Cardiac muscle cell (in vitro differentiated cells and primary cell): ENCODE data around the gene SLC39A7. TPM values are rescaled to one million over a fixed set of nuclear protein-coding genes. Genes with fewer than 3 reads are reported as not detected.

Source experiments
- DNase-seq, 2 donors: peaks; one replicate each; pipeline versions ENCODE4 v3.0.0 to v3.0.0-alpha.2; 2010 to 2017; ENCODE audit warnings: low read depth in 1 of 2, low spot score in 1 of 2
- H3K27ac ChIP-seq: fragments of 200-600 bp; sonication (generic); 2 replicates; pipeline ENCODE4 v1.5.1; 2016
- H3K27me3 ChIP-seq: fragments of 200-600 bp; sonication (generic); 2 replicates; pipeline ENCODE4 v1.6.0; 2016; ENCODE audit warnings: control low read depth
- H3K36me3 ChIP-seq: fragments of 200-600 bp; sonication (generic); 2 replicates; pipeline ENCODE4 v1.5.1; 2016; ENCODE audit warnings: control low read depth
- H3K4me1 ChIP-seq: fragments of 200-600 bp; sonication (generic); 2 replicates; pipeline ENCODE4 v1.8.1; 2017; ENCODE audit warnings: low read depth, mild to moderate bottlenecking, mixed run types
- H3K4me3 ChIP-seq: fragments of 200-600 bp; sonication (generic); 2 replicates; pipeline ENCODE4 v1.5.1; 2016; ENCODE audit warnings: mild to moderate bottlenecking
- H3K9me3 ChIP-seq: fragments of 200-600 bp; sonication (generic); 2 replicates; pipeline ENCODE4 v1.5.1; 2017; ENCODE audit warnings: low read depth, mild to moderate bottlenecking, control low read depth
- polyA plus RNA-seq: library from polyadenylated mRNA; unstranded; fragments of >200 nt; fragmentation: Nextera tagmentation; extraction: Ambion mirVana; gene quantifications from 2 replicates; pipeline ENCODE4 v1.2.1, GENCODE V29; 2016
- total RNA-seq: library from RNA; depleted of rRNA; stranded (reverse); fragments of >200 nt; gene quantifications from 2 replicates; pipeline ENCODE4 v1.2.3, GENCODE V29; 2016
- TF ChIP-seq, protein P1 (sequence below): IDR thresholded peaks from 2 replicates; pipeline ENCODE4 v1.5.1; 2012; ENCODE audit warnings: low read depth, mild to moderate bottlenecking, low read length

Gene SLC39A7
- total and polyA plus RNA-seq, 2 experiments from 2014 or later: 51.3 to 147 TPM

DNA sequence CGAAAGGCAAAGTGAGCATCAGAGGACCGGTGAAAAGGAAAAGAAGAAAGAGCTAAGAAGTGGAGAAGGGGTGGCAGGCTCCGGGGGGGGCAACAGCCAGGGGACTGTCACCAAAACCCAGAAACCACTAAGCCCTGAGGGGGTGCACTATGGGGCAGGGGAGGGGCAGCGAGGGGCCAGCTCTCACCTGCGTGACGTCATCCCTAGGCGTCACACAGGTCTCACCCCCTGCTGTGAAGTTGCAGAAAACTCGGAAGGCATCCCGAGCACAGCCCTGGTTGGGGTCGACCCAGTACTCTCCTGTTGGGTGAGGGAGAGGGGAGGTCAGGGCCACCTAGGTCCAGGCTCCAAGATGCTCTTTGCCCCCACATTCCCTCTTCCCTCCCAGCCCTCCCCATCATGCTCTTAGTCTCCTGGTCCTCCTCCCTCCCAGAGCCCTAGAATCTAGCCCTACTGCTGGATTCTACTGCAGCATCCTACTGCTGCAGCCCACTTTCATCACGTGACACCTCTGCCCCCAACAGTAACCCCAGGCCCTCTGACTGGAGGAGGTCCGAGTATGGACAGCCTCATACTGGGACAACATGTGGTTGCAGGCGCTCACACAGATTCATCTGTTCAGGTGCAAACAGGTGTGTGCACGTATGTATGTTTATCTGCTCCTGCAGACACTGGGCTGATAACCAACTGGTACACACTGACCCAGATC is 35.8 kb upstream of the SLC39A7 start:
- no peak overlapping the region for H3K4me3 ChIP-seq
- H3K27me3 ChIP-seq: no peaks in the 10 kb centered on the region
- H3K36me3 ChIP-seq: peaks cover 4% of the 10 kb centered on the region
- no peak overlapping the region for H3K27ac ChIP-seq
- no peaks in the 10 kb centered on the region for H3K9me3 ChIP-seq
- no peaks in the 10 kb centered on the region for H3K4me1 ChIP-seq
- TF ChIP-seq, protein P1, sequence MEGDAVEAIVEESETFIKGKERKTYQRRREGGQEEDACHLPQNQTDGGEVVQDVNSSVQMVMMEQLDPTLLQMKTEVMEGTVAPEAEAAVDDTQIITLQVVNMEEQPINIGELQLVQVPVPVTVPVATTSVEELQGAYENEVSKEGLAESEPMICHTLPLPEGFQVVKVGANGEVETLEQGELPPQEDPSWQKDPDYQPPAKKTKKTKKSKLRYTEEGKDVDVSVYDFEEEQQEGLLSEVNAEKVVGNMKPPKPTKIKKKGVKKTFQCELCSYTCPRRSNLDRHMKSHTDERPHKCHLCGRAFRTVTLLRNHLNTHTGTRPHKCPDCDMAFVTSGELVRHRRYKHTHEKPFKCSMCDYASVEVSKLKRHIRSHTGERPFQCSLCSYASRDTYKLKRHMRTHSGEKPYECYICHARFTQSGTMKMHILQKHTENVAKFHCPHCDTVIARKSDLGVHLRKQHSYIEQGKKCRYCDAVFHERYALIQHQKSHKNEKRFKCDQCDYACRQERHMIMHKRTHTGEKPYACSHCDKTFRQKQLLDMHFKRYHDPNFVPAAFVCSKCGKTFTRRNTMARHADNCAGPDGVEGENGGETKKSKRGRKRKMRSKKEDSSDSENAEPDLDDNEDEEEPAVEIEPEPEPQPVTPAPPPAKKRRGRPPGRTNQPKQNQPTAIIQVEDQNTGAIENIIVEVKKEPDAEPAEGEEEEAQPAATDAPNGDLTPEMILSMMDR: no peak
- no peak for DNase-seq

DNA sequence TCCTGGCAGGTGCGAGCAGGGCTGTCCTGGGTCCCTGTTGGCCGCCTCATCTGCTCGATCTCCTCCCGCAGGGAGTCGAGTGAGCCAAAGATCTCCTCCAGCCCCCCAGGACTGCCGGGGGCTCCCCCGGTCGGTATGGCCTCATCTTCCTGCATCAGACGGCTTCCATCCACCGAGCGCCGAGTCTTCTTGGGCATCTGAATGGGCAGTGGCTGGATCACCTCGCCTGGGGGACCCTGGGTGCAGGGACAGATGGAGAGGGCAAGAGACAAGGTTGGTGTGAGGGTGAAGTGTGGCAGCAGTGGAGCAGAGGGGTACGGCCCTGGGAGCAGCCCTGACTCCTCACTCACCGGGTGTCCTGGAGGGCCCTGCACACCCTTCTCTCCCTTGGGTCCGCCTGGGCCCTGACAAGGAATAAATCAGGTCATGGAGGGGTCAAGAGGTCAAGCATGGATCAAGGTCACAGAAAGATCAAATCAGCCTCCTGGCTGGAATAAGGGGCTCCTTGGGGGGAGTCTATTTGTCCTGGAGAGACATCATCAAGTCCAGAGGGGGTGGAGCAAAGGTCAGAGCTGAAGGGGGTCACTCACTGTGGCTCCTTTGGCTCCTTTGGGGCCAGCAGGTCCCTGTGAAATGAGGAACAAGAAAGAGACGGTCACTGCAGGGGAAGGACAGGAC is 34.9 kb upstream of the SLC39A7 start:
- Histone ChIP-seq H3K27me3 (no peaks in the 10 kb centered on the region), H3K36me3 (peaks cover 4% of the 10 kb centered on the region), H3K9me3 (no peaks in the 10 kb centered on the region), H3K27ac (no peak overlapping the region), H3K4me3 (no peak overlapping the region), H3K4me1 (no peaks in the 10 kb centered on the region)
- DNase-seq: no peak
- TF ChIP-seq, protein P1: no peak

DNA sequence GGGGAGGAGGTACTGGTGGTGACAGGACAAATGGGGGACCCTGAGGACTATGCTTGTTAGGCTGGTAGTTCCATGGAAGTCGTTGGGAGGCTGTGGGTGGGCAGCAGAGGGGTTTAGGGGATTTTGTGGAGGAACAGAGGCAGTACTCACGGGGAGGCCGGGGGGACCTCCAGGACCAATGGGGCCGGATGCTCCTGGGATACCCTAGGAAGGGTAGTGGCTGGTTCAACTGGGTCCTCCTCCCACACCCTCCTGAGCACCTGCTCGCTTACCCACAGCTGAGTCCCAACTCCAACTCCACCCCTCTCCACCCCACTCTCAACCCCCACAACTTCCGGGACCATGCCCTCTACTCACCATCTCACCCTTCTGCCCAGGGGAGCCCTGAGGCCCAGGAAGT is 34.3 kb upstream of the SLC39A7 start:
- TF ChIP-seq, protein P1: no peak
- Histone ChIP-seq H3K36me3 (peaks cover 4% of the 10 kb centered on the region), H3K9me3 (no peaks in the 10 kb centered on the region), H3K4me1 (no peaks in the 10 kb centered on the region), H3K27me3 (no peaks in the 10 kb centered on the region), H3K4me3 (no peak overlapping the region), H3K27ac (no peak overlapping the region)
- DNase-seq: no peak

DNA sequence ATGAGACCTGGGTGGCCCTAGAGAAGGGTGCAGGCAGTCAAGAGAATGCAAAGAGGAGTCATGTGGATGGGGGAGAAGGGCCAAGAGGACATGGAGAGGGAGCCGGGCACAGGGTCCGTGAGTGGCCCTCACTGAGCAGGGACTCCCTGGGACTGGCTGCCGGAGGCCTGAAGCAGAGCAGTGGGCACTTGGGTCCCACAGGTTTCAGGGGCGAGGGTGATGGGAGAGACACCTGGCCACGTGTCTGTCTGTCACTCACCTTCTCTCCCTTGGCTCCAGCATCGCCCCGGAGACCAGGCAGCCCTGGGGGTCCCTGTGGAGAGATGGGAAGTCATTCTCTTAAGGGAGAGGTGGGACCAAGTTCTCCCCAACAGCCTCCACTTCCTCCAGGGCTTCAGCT is 33.9 kb upstream of the SLC39A7 start:
- no peak overlapping the region for H3K4me3 ChIP-seq
- no peaks in the 10 kb centered on the region for H3K9me3 ChIP-seq
- peaks cover 4% of the 10 kb centered on the region for H3K36me3 ChIP-seq
- no peaks in the 10 kb centered on the region for H3K4me1 ChIP-seq
- H3K27me3 ChIP-seq: no peaks in the 10 kb centered on the region
- no peak for DNase-seq
- TF ChIP-seq, protein P1: no peak
- H3K27ac ChIP-seq: no peak overlapping the region

DNA sequence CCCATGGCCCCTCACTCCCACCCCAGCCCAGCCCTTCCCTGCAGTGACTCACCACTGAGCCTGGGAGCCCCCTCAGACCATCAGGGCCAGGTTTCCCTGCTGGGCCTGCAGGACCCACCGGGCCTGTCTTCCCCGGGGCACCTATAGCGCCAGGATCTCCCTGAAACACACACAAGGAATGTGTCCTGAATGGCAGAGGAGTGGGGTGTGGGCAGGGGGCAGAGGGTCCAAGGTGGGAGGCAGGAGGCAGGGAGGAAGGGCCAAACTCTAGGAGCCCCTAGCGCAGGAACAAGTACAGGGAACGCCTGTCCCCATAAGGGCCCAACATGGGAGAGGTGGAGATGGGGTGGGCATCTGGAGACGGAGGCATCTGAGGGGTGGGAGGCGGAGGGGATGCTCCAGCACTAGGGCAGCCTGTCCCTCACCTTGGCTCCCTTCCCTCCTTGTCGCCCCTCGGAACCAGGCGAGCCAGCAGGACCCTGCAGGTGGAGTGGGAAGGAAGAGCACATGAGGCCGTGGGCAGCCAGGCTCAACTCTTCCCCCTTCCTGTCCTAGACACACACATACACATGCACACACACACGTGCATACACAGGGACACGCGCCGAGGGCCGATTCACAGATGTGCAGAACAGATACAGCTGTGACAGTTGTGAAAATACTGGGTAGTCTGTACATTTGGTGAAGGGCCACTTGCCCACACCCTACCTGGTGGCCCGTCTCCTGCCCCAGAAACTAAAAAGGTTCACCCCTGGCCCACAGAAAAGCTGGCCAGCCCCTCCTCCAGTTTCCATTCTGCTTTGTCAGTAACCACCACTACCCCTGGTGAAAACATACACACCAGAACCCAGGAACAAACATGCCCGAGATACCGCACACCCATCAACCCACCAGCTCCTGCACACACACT is 33.0 kb upstream of the SLC39A7 start:
- no peaks in the 10 kb centered on the region for H3K9me3 ChIP-seq
- H3K27ac ChIP-seq: no peak overlapping the region
- peaks cover 4% of the 10 kb centered on the region for H3K36me3 ChIP-seq
- no peak for DNase-seq
- no peaks in the 10 kb centered on the region for H3K27me3 ChIP-seq
- no peaks in the 10 kb centered on the region for H3K4me1 ChIP-seq
- no peak overlapping the region for H3K4me3 ChIP-seq
- TF ChIP-seq, protein P1: no peak
